Measurements from ENCODE around the gene TPRG1.

TPRG1 gene

GRCh38 chr3:189165092-189165612 lies 6.6 kb upstream of the TPRG1 start:
- no peak for FAIRE-seq
- DNase-seq (ENCODE audit: low spot score): no peak

GRCh38 chr3:189166321-189166720 lies 5.5 kb upstream of the TPRG1 start:
- FAIRE-seq (no peak), DNase-seq (ENCODE audit: low spot score) (no peak)

- no peak for DNase-seq (ENCODE audit: low spot score)
- no peak for FAIRE-seq
Measured at GRCh38 chr3:189167027-189167766, 4.6 kb upstream of the TPRG1 start.

GRCh38 chr3:189168711-189169110 lies 3.1 kb upstream of the TPRG1 start:
- DNase-seq (ENCODE audit: low spot score) (no peak), FAIRE-seq (no peak)

- FAIRE-seq (no peak), DNase-seq (ENCODE audit: low spot score) (no peak)
Measured at GRCh38 chr3:189169728-189170127, 2.0 kb upstream of the TPRG1 start.

- no peak for DNase-seq (ENCODE audit: low spot score)
- FAIRE-seq: no peak
Measured at GRCh38 chr3:189170559-189170958, 1.2 kb upstream of the TPRG1 start.

GRCh38 chr3:189172668-189173419 lies 1.1 kb downstream of the TPRG1 start:
- no peak for FAIRE-seq
- no peak for DNase-seq (ENCODE audit: low spot score)

- DNase-seq (ENCODE audit: low spot score) (no peak), FAIRE-seq (no peak)
Measured at GRCh38 chr3:189184566-189184965, 12.8 kb downstream of the TPRG1 start.

GRCh38 chr3:189186101-189186500 lies 14.3 kb downstream of the TPRG1 start:
- DNase-seq (ENCODE audit: low spot score) (no peak), FAIRE-seq (no peak)

- FAIRE-seq (no peak), DNase-seq (ENCODE audit: low spot score) (no peak)
Measured at GRCh38 chr3:189188466-189188865, 16.7 kb downstream of the TPRG1 start.

GRCh38 chr3:189192725-189193124 lies 21.0 kb downstream of the TPRG1 start:
- no peak for DNase-seq (ENCODE audit: low spot score)

GRCh38 chr3:189195302-189195701 lies 23.5 kb downstream of the TPRG1 start:
- no peak for DNase-seq (ENCODE audit: low spot score)
- no peak for FAIRE-seq

More at GRCh38 chr3:189192725-189193124, 21.0 kb downstream of the TPRG1 start:
- FAIRE-seq: no peak

GRCh38 chr3:189202106-189202505 lies 30.3 kb downstream of the TPRG1 start:
- DNase-seq (ENCODE audit: low spot score): no peak
- FAIRE-seq: no peak

- no peak for DNase-seq (ENCODE audit: low spot score)
Measured at GRCh38 chr3:189202583-189202982, 30.8 kb downstream of the TPRG1 start.

GRCh38 chr3:189204167-189204866 lies 32.5 kb downstream of the TPRG1 start:
- FAIRE-seq (no peak), DNase-seq (ENCODE audit: low spot score) (no peak)

More at GRCh38 chr3:189202583-189202982, 30.8 kb downstream of the TPRG1 start:
- FAIRE-seq: no peak

- DNase-seq (ENCODE audit: low spot score): no peak
- FAIRE-seq: no peak
Measured at GRCh38 chr3:189204937-189205336, 33.2 kb downstream of the TPRG1 start.

GRCh38 chr3:189210251-189210770 lies 38.5 kb downstream of the TPRG1 start:
- FAIRE-seq: no peak
- no peak for DNase-seq (ENCODE audit: low spot score)

GRCh38 chr3:189212681-189213080 lies 40.9 kb downstream of the TPRG1 start:
- DNase-seq (ENCODE audit: low spot score): no peak
- FAIRE-seq: no peak

GRCh38 chr3:189214651-189215050 lies 42.9 kb downstream of the TPRG1 start:
- FAIRE-seq (no peak), DNase-seq (ENCODE audit: low spot score) (no peak)

GRCh38 chr3:189222927-189223636 lies 51.3 kb downstream of the TPRG1 start:
- DNase-seq (ENCODE audit: low spot score): no peak

GRCh38 chr3:189225431-189225830 lies 53.7 kb downstream of the TPRG1 start:
- FAIRE-seq (no peak), DNase-seq (ENCODE audit: low spot score) (no peak)

More at GRCh38 chr3:189222927-189223636, 51.3 kb downstream of the TPRG1 start:
- no peak for FAIRE-seq

All from RCC 7860 (cell line).